HG03025 (cell line): ENCODE data around the gene HNRNPUL1.

Experiments used
- ATAC-seq: cut with Tn5 transposase; IDR thresholded peaks from one replicate; pipeline ENCODE4 v1.9.1; 2021; ENCODE audit warnings: mild to moderate bottlenecking, moderate library complexity; ENCODE audit not compliant: unreplicated experiment, low FRiP score

Gene HNRNPUL1

GRCh38 chr19:41233748-41234240, 30.4 kb upstream of the HNRNPUL1 start:
- ATAC-seq: no peak

DNA sequence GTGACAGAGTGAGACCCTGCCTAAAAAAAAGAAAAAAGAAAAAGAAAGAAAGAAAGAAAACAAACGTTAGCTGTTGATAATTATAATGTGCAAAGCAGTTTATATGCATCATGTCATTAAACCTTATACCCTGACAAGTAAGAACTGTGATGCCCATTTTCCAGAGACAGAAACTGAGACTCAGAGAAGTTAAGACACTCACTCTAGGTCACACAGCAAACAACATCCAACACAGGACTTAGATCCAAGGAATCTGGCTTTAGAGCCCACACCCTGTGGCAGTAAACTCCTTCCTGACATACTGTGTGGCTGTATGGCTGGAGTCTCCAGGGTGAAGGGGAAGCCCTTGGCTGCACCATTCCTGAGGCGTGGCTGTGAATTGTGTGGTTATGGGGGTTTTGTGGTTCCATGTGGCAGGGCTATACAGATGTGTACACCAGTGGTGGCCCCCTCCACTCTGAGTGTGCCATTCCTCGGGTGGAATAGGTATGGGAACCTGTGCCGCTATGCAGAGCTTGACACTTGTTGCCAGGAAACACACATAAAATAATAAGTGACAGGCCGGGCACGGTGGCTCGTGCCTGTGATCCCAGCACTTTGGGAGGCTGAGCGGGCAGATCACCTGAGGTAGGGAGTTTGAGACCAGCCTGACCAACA, 29.5 kb upstream of the HNRNPUL1 start:
- ATAC-seq: no peak

GRCh38 chr19:41235480-41235879, 28.7 kb upstream of the HNRNPUL1 start:
- ATAC-seq: no peak

DNA sequence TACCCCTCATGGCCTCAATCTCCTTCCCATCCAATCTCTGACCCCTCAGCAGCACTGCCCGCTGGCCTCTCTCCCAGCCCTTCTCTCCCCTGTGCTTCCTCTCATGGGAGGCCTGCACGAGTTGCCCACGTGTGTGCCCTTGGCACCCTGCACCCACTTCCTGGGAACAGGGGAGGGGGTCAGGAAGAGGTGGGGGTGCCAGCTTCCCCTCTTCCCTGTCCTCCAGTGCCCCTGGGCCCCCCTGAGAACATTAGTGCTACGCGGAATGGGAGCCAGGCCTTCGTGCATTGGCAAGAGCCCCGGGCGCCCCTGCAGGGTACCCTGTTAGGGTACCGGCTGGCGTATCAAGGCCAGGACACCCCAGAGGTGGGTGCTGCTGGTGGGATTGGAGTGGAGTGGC, 25.9 kb upstream of the HNRNPUL1 start:
- ATAC-seq: no peak

DNA sequence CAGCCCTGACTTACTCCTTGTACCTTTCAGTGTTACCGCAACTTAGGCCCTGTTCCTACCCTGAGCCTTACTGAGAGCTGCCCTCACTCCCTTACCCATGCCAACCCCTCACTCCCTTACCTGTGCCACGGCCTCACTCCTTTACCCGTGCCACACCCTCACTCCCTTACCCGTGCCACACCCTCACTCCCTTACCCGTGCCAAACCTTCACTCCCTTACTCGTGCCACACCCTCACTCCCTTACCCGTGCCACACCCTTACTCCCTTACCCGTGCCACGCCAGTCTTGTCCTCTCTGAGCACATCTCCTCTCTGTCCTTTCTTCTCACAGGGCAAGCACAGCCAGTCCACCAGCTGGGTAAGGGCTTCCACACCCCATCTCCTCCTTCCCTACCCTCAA, 24.8 kb upstream of the HNRNPUL1 start:
- ATAC-seq: no peak

DNA sequence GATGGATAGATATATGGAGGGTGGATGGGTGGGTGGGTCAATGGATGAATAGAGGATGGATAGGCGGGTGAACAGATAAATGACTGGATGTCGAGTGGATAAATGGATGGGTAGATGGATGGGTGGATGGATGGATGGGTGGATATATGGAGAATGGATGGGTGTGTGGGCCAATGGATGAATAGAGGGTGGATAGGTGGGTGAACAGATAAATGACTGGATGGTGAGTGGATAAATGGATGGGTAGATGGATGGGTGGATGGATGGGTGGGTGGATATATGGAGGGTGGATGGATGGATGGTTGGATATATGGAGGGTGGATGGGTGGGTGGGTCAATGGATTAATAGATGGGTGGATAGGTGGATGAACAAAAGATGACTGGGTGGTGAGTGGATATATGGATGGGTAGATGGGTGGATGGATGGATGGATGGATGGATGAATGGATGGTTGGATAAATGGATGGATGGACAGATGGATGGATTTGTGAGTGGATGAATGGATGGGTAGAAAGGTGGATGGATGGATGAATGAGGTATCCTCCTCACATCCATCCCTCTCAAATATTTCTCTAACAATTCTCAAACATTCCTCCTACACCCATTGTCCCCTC, 24.1 kb upstream of the HNRNPUL1 start:
- no peak for ATAC-seq

- no peak for ATAC-seq
Observed at GRCh38 chr19:41241859-41242258, 22.3 kb upstream of the HNRNPUL1 start.

DNA sequence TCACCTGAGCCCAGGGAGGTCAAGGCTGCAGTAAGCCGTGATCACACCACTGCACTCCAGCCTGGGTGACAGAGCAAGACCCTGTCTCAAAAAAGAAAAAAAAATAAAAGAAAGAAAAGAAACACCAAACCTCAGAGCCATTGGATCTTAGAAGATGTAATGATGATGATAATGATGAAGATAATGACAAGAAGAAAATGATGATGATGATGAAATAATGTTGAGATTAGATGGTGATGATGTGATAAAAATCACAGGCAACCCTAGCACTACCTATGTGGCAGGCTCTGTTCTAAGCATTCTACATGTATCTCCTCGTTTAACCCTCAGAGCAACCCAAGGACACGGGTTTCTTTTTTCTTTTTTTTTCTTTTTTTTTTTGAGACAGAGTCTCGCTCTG, 20.1 kb upstream of the HNRNPUL1 start:
- ATAC-seq: no peak

- no peak for ATAC-seq
Observed at GRCh38 chr19:41245843-41246242, 18.3 kb upstream of the HNRNPUL1 start.

DNA sequence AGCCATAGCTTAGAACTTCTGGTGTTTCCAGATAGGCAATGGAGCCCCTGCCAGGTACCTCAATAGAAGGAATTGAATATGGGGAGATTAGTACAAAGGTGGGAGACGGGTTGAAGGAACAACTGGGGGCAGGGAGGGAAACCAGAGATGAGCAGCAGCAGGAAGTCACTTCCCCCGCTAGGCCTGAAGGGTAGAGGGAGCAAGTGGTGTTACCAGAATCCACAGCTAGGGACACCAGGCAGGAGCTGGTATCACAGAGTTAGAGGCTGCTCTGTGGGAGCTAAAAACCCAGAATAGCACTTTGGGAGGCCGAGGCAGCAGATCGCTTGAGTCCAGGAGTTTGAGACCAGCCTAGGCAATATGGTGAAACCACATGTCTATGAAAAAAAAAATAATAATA, 15.3 kb upstream of the HNRNPUL1 start:
- no peak for ATAC-seq

GRCh38 chr19:41249707-41250423, 14.3 kb upstream of the HNRNPUL1 start:
- ATAC-seq: no peak

- no peak for ATAC-seq
Observed at GRCh38 chr19:41253660-41254059, 10.5 kb upstream of the HNRNPUL1 start.

DNA sequence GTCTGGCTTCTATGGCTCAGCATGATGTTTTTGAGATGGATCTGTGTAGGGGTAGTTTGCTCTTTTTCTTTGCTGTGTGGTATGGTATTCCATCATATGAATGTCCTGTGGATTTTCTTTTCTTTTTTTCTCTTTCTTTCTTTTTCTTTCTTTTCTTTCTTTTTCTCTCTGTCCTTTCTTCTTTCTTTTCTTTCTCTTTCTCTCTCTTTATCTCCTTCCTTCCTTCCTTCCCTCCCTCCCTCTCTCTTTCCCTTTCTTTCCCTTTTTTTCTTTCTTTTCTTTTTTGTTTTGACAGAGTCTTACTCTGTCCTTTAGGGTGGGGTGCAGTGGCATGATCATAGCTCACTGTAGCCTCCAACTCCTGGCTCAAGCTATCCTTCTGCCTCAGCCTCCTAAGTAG, 9.0 kb upstream of the HNRNPUL1 start:
- ATAC-seq: no peak

DNA sequence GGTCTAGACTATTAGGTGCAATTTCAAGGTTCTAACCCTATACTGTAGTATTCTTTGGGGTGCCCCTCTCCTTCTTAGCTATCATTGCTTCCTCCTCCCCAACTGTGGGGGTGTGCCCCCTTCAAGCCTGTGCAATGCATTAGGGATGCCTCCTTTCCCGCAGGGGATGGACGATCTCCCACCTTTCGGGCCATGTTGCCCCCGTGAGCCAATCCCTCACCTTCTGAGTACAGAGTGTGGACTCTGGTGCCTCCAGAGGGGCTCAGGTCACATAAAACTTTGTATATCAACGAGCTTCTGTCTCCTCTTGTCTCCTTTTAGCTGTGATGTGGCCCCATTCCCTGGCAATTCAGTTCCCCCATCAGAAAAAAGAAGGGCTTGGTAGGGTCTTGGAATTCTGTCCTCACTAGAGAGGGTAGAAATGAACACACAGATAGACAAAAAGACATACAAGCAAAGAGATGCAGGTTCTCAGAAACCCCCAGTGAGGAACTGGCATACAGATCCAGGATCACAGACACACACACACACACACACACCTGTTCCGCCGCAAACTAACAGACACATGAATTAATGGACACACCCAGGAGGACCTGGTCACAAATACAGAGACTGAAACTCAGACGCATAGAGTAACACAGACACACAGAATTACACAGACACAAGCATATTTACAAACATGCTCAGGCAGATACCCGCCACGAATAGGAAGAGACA, 2.5 kb upstream of the HNRNPUL1 start:
- ATAC-seq: no peak

GRCh38 chr19:41263042-41263849, 926 bp upstream of the HNRNPUL1 start:
- peak; percentile 1 for ATAC-seq

GRCh38 chr19:41264581-41265394, 616 bp downstream of the HNRNPUL1 start:
- no peak for ATAC-seq

DNA sequence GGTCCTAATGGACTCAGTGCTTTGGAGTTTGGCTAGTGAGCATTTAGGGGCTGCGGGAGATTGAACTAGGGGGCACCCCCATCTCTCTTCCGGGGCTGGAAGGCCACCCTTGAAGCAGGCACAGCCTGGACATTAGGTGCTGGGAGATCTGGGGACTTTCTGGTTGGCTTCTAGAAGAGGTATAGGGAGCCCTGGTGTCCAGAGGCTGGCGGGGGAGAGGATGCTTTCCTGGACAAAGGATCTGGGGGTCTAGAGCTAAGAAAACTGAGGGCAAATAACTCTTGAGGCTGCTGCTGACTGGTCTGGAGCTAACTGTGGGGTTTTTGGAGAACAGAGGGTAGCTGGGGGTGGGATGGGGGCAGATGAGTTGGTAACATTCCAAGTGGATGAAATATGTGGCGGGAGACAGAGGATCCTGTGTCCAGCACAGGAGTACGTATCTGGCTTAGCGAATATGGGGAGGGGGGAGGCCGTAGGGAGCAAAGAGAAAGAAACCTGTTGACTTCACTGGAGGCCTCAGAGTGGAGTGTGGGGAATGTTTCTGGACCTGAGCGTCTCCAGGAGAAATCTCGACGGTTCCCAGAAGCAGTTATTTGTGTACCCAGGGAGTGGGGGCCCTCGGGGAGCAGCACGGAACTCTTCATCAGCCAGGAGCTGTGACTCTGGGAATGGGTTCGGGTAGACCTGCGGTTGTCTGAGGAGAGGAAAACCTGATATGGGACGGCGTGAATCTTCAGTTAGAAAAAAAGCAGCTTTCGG, 1.4 kb downstream of the HNRNPUL1 start:
- no peak for ATAC-seq

GRCh38 chr19:41269055-41269454, 4.9 kb downstream of the HNRNPUL1 start:
- ATAC-seq: no peak

DNA sequence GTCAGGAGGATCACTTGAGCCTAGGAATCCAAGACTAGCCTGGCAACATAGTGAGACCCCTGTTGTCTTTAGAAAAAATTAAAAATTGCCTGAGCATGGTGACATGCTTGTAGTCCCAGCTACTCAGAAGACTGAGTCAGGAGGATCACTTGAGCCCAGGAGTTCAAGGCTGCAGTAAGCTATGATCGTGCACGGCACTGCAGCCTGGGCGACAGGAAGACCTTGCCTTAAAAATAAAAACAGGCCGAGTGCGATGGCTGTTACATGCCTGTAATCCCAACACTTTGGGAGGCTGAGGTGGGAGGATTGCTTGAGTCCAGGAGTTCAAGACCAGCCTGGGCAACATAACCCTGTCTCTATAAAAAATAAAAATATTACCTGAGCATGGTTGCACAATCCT, 5.4 kb downstream of the HNRNPUL1 start:
- no peak for ATAC-seq
